ENCODE results near the gene ZNF385A. TPM values are rescaled to one million over a fixed set of nuclear protein-coding genes. Genes with fewer than 3 reads are reported as not detected.
A peak's percentile ranks its signal among the peaks of the same experiment; 100 is the strongest.

Gene ZNF385A
- total RNA-seq, 1 donor from 2014 or later, result 52.2 TPM

DNA sequence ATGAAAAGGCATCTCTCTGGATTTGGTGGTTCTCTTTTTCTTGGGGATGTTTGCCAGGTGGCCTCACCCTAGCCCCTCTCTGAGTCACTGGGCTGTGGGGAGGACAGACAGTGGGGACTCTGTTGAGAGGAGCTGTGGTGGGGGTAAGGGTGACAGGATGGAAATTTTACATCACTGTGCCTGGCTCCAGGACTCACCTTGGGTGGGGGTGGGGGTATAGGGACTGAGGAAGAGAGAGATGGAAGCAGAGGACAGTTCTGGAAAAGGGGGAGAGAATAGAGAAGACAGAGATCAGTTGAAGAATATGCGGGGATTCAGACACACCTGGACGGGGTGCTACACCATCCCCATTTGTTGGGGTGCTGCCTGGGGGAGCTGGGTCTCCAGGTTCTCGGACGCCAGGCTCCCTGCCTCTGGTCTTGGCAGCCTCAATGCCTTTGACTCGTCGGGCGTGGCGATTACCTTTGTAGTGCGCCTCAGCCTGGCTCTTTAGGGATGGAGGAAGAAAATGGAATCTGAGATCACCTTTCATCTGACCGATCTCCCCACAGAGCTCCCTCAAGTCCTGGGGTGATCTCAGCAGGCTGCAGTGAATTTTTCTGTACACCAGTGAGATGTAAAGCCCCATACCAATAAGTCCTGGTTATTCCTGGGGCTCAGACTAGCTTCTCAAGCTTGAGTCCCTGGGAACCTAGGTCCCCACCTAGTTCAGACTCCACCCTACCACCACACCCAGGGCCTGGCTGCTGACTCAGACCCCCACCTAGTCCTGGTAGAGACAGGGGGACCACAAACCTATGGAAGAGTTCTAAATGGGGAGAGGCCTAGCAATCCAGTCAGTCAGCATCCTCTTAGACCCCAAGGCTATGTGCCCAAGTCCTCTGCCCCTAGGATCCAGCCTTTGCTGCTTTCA lies 10.6 kb downstream of the ZNF385A start:
- peak; percentile 68 for ATAC-seq

DNA sequence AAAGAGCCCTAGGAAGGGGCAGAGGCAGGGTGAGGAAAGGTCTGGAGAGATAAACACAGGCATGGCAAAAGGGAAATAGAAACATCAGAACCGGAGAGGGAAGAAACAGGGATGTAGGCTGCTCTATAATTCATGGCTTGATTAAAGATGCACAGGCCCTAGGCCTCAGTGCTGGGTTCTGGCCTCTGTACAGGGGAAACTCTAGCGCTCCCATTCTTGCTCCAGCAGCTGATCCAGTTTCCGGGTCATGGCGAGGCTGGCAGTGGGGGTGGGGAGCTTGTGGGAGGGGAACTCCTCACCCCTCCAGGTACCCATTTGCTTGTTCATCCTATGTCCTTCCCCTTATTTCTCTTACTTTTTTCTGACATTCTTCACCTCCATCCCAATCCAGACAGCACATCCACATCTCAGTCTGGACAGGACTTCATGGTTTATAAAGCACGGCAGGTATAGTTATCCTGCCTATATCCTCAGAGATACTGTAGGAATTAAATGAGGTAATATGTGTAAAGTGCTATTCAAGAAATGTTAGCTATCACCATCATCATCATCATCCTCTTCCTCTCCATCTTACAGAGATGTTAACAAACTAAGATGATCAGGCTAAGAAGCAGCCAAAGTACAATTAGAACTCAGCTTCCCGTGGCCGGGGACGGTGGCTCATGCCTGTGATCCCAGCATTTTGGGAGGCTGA lies 12.3 kb downstream of the ZNF385A start:
- ATAC-seq, result no peak

DNA sequence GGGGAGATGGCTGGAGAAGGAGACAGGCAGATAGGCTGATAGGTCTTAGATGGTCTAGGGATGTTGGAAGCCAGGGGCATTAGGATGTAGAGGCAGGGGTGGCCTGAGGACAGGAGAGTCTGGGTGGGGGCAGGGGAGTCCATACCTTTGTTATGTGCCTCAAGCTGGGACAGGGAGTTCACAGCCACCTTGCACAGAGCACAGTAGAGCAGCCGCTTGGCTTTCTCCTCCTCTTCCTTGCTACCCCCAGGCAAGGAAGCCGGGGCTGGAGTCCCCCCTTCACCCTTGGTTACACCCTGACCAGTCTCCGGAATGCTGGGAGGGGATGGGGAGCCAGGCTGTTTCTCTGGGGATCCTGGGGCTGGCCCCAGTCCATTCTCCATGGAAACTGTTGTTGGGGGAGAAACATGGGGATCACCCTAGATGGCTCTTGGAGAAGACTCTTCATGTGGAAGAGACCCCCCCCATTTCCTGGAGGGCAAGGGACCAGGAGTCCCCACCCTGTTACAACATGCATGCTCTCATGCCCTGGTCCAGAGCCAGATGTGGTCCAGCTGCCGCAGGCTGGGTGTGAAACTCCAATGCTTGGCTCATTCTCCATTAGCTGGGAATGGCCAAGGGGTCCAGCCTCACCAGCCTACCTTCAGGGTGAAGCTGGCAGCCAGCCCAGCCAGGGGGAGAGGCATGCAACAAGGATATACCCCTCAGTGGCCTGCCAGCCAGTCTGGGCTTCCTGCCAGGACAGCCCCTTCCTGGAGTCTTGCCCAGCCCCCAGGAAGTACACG lies 13.0 kb downstream of the ZNF385A start:
- ATAC-seq, result no peak

DNA sequence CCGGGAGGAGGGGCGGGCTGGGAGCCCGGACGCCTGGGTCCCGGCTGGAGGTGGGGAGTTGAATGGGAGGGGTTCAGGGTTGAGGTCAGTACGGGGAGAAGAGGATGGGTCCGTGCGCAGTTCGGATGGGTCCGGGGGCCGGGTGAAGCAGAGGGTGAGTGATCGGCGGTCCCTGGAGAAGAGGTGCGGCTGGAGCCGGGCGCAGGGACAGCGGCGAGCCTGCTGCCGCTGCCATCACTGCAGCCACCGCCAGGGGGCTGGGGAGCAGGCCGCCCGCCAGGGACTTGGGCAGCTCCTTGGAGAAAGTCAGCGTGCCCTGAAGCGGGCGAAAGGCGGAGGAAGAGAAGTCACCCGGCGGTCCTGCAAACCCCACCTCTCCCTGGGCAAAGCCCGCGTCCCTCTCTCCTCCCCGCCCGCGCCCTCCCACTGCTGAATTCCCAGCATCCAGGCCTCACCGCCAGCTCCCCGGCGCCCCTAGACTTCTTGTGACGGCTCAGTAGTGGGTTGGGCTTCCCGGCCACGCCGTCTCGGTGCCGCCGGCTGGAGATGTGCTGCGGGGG lies 14.3 kb downstream of the ZNF385A start:
- peak; percentile 51 for ATAC-seq

DNA sequence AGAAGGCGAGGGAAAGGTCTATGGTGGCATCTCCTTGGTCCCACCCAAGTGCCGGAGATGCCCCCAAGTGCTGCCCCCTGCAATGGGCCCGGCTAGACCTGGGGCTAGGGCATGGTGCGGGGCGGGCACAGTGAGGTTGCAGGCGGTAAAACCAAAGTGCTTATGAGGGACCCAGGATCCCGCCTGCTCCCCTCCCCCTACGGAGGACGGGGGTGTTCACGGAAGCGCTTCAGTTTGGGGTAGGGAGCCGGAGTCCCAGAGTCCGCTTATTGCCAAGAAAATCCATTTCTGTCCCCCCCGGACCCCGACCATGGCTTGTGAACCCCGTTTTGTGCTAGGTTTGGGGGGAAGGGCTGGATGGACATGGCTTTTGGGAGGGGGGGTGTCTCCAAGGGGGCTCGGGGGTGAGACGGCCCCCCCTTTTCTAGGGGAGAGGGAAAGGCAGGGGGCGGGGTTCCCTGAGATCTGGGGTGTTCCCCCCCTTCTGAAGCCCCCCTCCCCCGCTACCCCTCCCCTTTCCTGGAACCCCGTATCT lies 14.9 kb downstream of the ZNF385A start:
- peak; percentile 1 for ATAC-seq

DNA sequence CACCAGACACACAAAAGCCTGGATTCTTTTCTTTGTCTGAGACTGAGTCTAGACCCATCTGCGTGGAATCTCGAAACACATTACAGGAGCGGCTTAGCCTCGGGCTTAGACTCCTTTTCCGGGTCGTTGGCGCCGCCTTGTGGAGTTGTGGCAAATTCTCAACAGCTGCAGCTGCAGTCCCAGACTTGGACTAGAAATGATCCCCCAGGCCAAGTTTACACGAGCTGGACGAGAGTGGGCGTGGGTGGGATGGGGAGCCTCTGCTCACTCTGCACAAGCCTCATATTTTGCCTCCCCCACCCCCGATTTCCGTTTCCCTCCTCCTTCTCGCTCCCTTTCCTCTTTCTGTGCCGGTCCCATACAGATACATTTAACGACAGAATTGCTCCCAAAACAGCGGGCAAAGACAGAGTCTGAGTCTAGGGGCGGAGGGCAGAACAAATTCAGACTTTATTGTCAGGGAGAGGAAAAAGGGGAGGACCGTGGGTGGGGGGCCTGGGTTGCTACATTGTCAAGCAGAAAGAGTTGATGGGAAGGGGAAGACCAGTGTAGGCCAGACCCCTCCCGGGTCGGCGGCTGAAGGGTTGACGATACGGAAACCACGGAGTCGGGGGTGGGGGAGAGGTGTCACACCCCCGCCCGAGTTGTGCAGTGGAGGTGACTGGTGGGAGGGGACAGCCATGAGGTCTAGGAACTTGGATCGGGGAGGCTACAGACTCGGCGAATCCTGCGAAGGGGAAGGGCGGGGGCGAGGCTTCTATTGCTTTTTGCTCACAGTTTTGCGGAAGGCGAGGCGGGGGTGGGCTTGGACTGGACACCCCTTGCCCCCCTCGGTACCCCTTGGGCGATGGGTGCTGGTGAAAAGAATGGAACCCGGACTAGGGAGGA lies 15.6 kb downstream of the ZNF385A start:
- peak; percentile 74 for ATAC-seq

DNA sequence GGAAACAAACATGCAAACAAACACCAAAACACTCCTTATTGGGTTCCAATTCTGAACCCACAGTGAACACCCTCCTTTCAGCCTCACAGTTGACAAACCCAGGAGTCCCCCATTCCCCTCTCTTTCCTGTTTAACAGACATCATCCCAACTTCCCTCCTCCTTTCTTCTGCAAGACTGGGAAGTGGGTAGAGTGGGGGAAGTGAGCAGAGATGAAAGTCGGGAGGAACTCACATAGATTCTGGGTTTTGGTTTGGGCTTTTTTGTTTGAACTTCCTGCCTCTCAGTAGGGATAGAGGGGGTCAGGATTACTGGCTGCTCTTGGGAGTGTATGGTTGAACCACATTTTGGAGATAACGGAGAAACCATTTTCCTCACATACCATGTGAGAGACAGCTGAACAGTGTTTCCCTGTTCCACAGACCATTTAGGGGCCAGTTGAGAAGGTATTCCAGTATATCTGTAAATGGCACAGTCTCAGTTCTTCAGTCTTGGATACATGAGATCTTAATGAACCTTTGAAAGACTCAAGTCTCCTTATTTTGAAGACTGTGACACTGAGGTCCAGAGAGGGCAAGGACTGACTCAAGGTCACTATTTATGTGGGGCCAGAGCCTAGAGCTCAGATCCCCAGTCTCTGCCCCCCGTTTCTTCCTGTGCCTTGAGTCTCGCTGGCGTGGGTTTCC lies 16.4 kb downstream of the ZNF385A start:
- ATAC-seq, result no peak

DNA sequence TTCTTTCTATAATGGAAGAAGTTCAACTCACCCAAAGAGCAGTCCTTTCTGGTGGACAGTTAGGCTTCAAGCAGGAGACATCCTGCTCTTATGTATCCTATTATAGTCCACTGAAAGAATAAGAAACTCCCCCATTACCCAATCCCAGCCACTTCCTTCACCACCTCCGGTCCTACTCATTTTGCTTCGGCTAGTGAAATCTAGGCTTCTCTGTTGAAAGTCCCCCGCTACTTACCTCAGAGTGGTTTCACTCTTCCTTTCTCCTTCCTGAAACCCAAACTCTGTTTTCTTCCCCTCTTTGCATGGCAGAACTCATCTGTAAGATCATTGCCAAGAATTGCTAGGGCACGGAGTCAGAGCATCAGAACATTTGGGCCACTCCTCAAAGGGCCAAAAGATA lies 20.1 kb downstream of the ZNF385A start, which contains the start of gene GPR84:
GPR84 (minus strand) TSS at position 74 of the 400 bp plus-strand sequence. CDS start 635 bp downstream, outside the sequence.
- ATAC-seq, result no peak

DNA sequence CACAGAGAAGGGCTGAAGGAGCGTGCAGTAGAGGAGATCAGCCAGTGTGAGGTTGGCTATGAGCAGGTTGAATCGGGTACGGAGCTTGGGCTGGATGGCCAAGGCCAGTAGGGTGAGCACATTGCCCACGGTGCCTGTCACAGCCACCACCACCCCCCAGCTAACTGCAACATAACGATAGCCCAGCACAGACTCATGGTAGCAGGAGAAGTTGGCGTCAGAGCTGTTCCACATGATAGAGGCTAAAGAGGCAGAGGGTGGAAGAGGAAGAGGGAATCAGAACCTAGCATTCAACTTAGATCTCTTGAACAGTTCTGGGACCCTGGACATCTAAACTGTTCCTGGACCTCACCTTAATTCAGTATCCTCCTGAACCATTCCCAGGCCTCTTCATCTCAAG lies 20.9 kb downstream of the ZNF385A start:
- ATAC-seq, result no peak

DNA sequence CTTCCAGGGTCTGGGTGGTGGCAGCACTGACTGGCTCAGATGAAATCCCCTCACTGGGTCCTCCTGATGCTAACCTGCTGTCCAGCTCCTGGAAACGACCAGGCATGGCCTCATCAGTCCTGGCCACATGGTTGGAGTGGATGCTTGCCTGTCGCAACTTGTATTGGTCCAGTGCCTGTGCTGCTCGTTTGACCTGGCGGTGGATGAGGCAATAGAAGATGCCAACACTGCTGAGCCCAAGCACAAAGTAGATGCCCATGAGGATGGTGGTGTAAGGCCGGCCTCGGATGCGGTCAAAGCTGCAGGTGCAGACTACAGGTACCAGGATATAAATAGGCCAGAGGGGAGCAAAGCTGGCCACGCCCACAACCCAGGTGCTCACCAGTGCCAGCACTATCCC lies 21.5 kb downstream of the ZNF385A start:
- ATAC-seq, result no peak

DNA sequence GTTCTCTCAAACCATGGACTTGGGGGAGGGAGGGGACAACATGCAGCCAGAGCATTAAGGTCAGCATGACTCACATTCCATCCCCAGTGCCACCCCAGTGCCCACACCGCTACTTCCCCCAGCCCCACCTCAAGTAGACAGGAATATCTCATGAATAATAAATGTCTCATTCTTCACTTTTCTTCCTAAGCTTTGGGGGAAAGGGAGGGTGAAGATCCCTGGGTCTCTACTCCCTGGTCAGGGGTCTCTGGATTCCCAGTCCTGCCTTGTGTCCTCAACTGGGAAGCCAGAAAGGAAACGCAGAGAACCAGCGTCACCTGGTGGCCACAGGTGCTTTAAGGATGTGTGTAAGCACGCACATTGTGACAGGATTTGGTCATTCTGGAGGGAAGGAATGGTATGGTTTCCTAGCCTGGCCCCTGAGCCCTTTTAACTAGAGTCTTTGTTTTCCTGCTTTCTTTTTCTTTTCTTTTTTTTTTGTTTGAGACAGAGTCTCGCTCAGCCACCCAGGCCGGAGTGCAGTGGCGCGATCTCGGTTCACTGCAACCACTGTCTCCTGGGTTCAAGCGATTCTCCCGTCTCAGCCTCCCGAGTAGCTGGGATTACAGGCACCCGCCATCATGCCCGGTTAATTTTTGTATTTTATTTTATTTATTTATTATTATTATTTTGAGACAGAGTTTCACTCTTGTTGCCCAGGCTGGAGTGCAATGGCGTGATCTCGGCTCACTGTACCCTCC lies 23.6 kb downstream of the ZNF385A start:
- peak; percentile 34 for ATAC-seq

DNA sequence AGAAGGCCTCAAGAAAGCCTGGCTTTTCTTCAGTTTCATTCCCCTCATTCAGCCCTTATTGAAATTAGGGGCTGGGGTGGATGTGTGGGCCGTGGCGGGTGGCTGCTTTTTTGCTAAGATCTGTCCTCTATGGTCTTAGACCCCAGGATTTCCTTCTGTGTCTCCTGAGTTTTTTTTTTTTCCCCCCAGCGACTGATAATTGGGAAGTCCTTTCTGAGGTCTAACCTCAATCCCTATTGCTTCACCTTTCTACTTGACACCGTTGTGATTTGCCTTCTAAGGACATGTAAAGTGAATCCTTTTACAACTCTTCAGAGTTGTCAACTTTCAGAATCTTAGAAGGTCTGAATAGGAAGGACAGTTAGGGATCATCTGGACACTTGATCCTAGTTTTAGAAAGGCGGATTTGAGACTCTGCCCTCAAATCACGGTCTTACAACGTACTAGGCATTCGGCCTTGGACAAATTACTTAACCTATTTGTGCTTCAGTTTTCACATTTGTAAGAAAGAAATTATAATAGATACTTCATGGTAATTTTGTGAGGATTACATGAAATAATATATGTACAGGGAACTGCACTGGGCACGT lies 24.7 kb downstream of the ZNF385A start:
- ATAC-seq, result no peak

DNA sequence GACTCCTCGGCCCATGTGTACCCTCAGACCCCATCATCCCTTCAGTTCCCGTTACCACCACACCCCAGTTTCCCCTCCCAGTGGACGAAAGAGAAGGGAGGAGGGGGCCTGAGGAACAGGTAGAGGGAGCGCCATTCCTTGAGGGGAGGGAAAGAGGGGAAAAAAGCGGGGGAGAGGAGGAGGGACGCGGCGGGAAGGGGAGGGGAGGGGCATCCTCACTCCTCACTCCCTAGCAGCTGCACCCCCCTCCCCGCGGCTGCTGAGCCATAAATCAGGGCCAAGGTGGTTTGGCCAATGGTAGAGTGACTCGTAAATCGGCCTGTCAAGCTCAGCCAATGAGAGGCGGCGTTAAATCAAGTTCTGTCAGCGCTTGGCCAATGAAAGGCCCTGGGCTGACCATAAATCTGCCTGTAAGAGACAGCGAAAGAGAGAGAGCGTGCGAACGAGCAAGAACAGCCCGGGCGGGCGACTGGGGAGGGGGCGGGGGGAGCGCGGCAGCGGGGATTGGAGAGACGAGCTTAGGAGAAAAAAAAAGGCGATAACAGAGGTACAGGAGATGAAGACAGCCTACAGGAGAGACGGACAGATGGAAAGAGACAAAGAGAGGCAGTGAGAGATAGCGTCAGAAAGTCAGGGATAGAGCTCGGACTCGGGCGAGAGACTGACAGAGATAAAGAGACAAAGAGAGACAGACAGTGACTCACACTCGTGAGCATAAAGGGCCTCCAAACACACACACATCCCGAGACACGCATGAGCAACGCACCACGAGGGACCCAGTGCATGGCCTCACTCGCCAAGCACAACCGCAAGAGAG lies 25.4 kb downstream of the ZNF385A start:
- peak; percentile 96 for ATAC-seq

DNA sequence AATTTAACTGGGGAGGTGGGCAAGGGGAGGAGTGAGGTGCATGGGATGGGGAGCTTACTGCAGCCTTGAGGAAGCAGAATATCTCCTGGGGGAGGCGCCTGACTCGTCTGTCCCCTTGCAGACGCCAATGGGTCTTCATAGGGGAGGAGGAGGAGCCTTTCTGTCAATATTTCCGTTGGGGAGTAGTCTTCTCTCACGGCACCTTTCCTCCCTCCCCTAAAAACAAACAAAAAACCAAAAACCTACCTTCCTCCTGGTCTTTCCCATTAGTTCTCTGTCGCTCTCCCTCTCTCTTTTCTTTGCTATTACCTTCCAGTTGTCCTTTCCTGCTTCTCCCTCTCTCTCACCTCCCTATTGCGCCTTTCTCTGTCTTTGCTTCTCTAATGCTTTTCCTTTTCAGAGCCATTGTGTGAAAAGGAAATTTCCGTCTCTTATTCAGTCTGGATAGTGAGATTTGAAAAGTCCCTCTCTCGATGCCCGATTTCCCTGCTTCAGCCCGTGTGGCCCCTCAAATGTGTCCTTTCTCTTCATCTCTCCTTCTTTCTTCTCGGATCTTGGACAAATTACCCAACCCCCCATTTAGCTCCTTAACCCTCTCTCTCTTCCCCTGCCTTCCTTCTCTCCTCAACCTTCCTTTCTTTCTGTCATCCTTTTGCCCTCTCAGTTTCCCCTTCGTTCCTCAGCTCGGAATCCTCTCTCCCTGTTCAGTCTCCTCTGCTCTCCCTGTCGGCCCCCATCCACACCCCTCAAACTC lies 26.2 kb downstream of the ZNF385A start:
- ATAC-seq, result no peak

DNA sequence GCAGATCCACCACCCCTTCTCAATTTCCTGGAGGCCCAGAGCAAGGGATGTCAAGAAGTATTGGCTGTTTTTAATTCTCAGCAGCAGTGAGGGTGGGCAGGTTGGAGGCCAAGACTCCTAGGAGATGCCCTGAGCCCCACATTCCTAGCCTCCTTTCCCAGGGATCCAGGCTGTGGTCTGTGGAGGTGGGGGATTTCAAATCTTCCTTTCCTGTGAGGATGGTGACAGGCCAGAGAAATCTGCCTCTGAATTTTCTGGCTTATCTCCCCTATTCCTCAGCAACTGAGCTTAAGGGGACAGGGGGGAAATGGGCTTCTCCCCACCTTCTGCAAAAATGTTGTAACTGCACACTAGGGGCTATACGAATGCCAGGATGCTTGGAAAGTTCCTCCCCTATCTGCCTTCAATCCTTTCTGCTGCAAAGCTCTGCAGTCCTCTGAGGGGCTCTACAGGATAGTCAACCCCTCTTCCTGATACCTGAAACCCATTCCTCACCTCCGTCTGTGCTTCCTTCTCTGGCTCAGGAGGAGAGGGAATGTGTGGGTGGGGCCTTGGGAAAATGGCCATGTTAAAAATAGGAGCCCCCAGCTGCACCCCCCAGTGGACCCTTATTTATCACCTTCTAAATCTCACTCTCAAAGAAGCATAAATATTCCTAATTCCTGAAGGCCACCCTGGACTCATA lies 26.9 kb downstream of the ZNF385A start:
- ATAC-seq, result no peak

DNA sequence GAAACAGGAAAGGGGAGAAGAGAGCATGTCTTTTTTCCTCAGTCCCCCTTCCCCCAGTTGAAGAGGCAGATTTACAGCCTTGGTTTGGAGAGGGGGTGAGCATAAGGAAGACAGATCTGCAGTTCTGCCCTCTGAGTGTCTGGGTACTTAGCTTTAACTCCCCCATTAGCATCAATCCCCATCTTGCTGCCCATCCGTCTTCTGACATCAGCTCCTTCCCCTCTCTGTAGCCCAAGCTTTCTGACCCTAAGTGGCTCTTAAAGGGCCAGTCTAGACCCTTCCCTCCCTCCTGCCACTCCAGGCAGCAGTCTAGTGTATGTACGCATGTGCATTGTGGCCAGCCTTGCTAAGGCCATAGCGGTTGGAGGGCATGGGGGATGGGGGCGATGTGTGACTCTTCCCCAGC lies 27.6 kb downstream of the ZNF385A start:
- no peak for ATAC-seq

DNA sequence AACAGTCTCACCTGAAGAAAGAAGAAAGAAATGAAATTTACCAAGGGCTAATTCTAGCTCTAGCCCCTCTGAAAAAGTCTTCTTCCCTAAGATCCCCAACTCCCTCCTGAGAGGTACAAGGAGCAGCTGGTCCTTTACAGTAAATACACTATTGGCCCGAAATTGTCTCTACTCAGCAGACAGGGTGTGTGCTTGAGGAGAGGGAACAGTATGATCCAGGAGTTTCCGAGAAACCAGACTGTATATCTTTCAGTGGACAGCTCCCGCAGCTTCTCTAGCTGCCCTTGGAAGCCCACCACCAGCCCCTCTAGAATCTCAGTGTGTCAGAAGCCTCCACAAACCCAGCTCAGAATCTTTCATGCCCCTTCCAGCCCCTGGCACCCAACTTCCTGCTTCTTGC lies 28.3 kb downstream of the ZNF385A start:
- ATAC-seq, result no peak
